Rectal smooth muscle tissue (tissue), 1 donor: ENCODE measurements around the gene CHAD.

Source experiments
- H3K27ac ChIP-seq: one replicate; pipeline ENCODE4 v1.7.0; 2013; ENCODE audit warnings: low read depth, low read length, inconsistent platforms
- H3K27me3 ChIP-seq: one replicate; pipeline ENCODE4 v1.7.0; 2013; ENCODE audit warnings: low read length; ENCODE audit not compliant: control insufficient read depth, insufficient read depth
- H3K36me3 ChIP-seq: one replicate; pipeline ENCODE4 v1.7.0; 2013; ENCODE audit warnings: low read length; ENCODE audit not compliant: control insufficient read depth, insufficient read depth
- H3K4me1 ChIP-seq: one replicate; pipeline ENCODE4 v1.7.0; 2013; ENCODE audit warnings: low read length; ENCODE audit not compliant: control insufficient read depth, insufficient read depth
- H3K4me3 ChIP-seq: one replicate; pipeline ENCODE4 v1.7.0; 2013; ENCODE audit warnings: low read length
- H3K9ac ChIP-seq: one replicate; pipeline ENCODE4 v1.7.0; 2013; ENCODE audit warnings: low read length

CHAD gene

GRCh38 chr17:50505591-50506130, 37.0 kb upstream of the CHAD start:
- H3K27me3 ChIP-seq: no peaks in the 10 kb centered on the region
- H3K4me1 ChIP-seq: peaks cover 5% of the 10 kb centered on the region
- H3K9ac ChIP-seq: no peak overlapping the region
- H3K27ac ChIP-seq: no peak overlapping the region
- H3K4me3 ChIP-seq: no peak overlapping the region
- H3K36me3 ChIP-seq: no peaks in the 10 kb centered on the region

GRCh38 chr17:50502301-50502990, 33.8 kb upstream of the CHAD start:
- no peaks in the 10 kb centered on the region for H3K4me1 ChIP-seq
- H3K36me3 ChIP-seq: no peaks in the 10 kb centered on the region
- H3K9ac ChIP-seq: no peak overlapping the region
- H3K27ac ChIP-seq: no peak overlapping the region
- H3K27me3 ChIP-seq: no peaks in the 10 kb centered on the region
- no peak overlapping the region for H3K4me3 ChIP-seq

- H3K9ac ChIP-seq: no peak overlapping the region
- H3K27me3 ChIP-seq: no peaks in the 10 kb centered on the region
- H3K4me3 ChIP-seq: no peak overlapping the region
- no peaks in the 10 kb centered on the region for H3K36me3 ChIP-seq
- H3K27ac ChIP-seq: no peak overlapping the region
- no peaks in the 10 kb centered on the region for H3K4me1 ChIP-seq
Measured at GRCh38 chr17:50501054-50501453, 32.4 kb upstream of the CHAD start.

GRCh38 chr17:50499721-50500120, 31.0 kb upstream of the CHAD start:
- H3K36me3 ChIP-seq: no peaks in the 10 kb centered on the region
- H3K27me3 ChIP-seq: no peaks in the 10 kb centered on the region
- no peaks in the 10 kb centered on the region for H3K4me1 ChIP-seq
- no peak overlapping the region for H3K27ac ChIP-seq
- no peak overlapping the region for H3K9ac ChIP-seq
- no peak overlapping the region for H3K4me3 ChIP-seq

GRCh38 chr17:50499270-50499669, 30.6 kb upstream of the CHAD start:
- H3K4me1 ChIP-seq: no peaks in the 10 kb centered on the region
- no peaks in the 10 kb centered on the region for H3K36me3 ChIP-seq
- H3K27me3 ChIP-seq: no peaks in the 10 kb centered on the region
- H3K9ac ChIP-seq: no peak overlapping the region
- H3K4me3 ChIP-seq: no peak overlapping the region
- no peak overlapping the region for H3K27ac ChIP-seq

GRCh38 chr17:50498021-50498874, 29.6 kb upstream of the CHAD start:
- Histone ChIP-seq H3K36me3 (no peaks in the 10 kb centered on the region), H3K9ac (no peak overlapping the region), H3K27ac (no peak overlapping the region), H3K4me1 (no peaks in the 10 kb centered on the region), H3K27me3 (no peaks in the 10 kb centered on the region), H3K4me3 (no peak overlapping the region)

- H3K4me1 ChIP-seq: no peaks in the 10 kb centered on the region
- H3K36me3 ChIP-seq: no peaks in the 10 kb centered on the region
- no peak overlapping the region for H3K4me3 ChIP-seq
- H3K27ac ChIP-seq: no peak overlapping the region
- no peaks in the 10 kb centered on the region for H3K27me3 ChIP-seq
- no peak overlapping the region for H3K9ac ChIP-seq
Measured at GRCh38 chr17:50495918-50496317, 27.2 kb upstream of the CHAD start.

GRCh38 chr17:50495217-50495823, 26.6 kb upstream of the CHAD start:
- Histone ChIP-seq H3K27ac (no peak overlapping the region), H3K27me3 (no peaks in the 10 kb centered on the region), H3K9ac (no peak overlapping the region), H3K4me3 (no peak overlapping the region), H3K36me3 (no peaks in the 10 kb centered on the region), H3K4me1 (no peaks in the 10 kb centered on the region)

- no peaks in the 10 kb centered on the region for H3K4me1 ChIP-seq
- H3K27me3 ChIP-seq: no peaks in the 10 kb centered on the region
- H3K36me3 ChIP-seq: no peaks in the 10 kb centered on the region
- H3K4me3 ChIP-seq: no peak overlapping the region
- H3K9ac ChIP-seq: no peak overlapping the region
- no peak overlapping the region for H3K27ac ChIP-seq
Measured at GRCh38 chr17:50493744-50494143, 25.1 kb upstream of the CHAD start.

- Histone ChIP-seq H3K36me3 (no peaks in the 10 kb centered on the region), H3K9ac (no peak overlapping the region), H3K4me3 (no peak overlapping the region), H3K4me1 (no peaks in the 10 kb centered on the region), H3K27me3 (no peaks in the 10 kb centered on the region), H3K27ac (no peak overlapping the region)
Measured at GRCh38 chr17:50492214-50492613, 23.5 kb upstream of the CHAD start.

- no peaks in the 10 kb centered on the region for H3K27me3 ChIP-seq
- no peak overlapping the region for H3K9ac ChIP-seq
- H3K27ac ChIP-seq: no peak overlapping the region
- H3K4me3 ChIP-seq: no peak overlapping the region
- H3K36me3 ChIP-seq: no peaks in the 10 kb centered on the region
- H3K4me1 ChIP-seq: no peaks in the 10 kb centered on the region
Measured at GRCh38 chr17:50491505-50491904, 22.8 kb upstream of the CHAD start.

GRCh38 chr17:50488880-50489279, 20.2 kb upstream of the CHAD start:
- Histone ChIP-seq H3K4me3 (no peak overlapping the region), H3K36me3 (peaks cover 7% of the 10 kb centered on the region), H3K4me1 (no peaks in the 10 kb centered on the region), H3K27ac (no peak overlapping the region), H3K9ac (no peak overlapping the region), H3K27me3 (no peaks in the 10 kb centered on the region)
